ENCODE results near the gene SFTA2.

- TF ChIP-seq CTCF (IDR thresholded peaks at IDR 0.05) (no peak), EZH2 (IDR thresholded peaks at IDR 0.05; ENCODE audit: borderline replicate concordance, insufficient read depth, low read depth, low read length, poor library complexity, severe bottlenecking) (no peak)
Observed at GRCh38 chr6:30962716-30963115, 30.7 kb upstream of the SFTA2 start.

All from B cell (primary cell).